B cell (primary cell): ENCODE results near the gene SIGLEC7. TPM values are rescaled to one million over a fixed set of nuclear protein-coding genes. Genes with fewer than 3 reads are reported as not detected.
A peak's percentile ranks its signal among the peaks of the same experiment; 100 is the strongest.

Experiments used
- ATAC-seq: fragments of 200-7000 bp; cut with Tn5 transposase; one replicate; pipeline ENCODE4 v1.10.0; 2021; ENCODE audit warnings: low read depth, mild to moderate bottlenecking, moderate number of reproducible peaks, moderate library complexity
- CTCF ChIA-PET: fragments of 350-600 bp; sonication (Branson Sonifier 250); formaldehyde crosslinking; loops from one replicate; lab custom pipeline; 2021; ENCODE audit warnings: antibody characterized with exemption, inconsistent platforms; lab: Charles Lee
- POLR2A ChIA-PET: fragments of 350-600 bp; sonication (Branson Sonifier 250); formaldehyde crosslinking; loops from one replicate; lab custom pipeline; 2021; ENCODE audit warnings: antibody characterized with exemption; lab: Charles Lee
- DNase-seq: peaks from one replicate; pipeline ENCODE4 v3.0.0; 2013
- H2AFZ ChIP-seq: 2 replicates; pipeline ENCODE4 v1.6.1; 2012; ENCODE audit warnings: mild to moderate bottlenecking, low read depth, low read length; ENCODE audit not compliant: insufficient read depth, poor library complexity, severe bottlenecking
- H3K27ac ChIP-seq, 2 donors: 1 replicate in 1 of 2; 2 replicates in 1 of 2; pipeline ENCODE4 v1.5.1; 2012 to 2013; ENCODE audit warnings: low read length in 2 of 2, mild to moderate bottlenecking in 2 of 2, moderate library complexity in 1 of 2
- H3K27me3 ChIP-seq, 4 experiments: fragments of 200-600 bp in 1 of 4; sonication (generic) in 1 of 4; replicated peaks in 1 of 4; 1 replicate in 2 of 4; 2 replicates in 2 of 4; pipeline versions ENCODE4 v1.6.1 to v1.7.0; 2013 to 2016; ENCODE audit warnings: low read length in 3 of 4, mild to moderate bottlenecking in 2 of 4, mixed read lengths in 1 of 4, moderate library complexity in 1 of 4; ENCODE audit not compliant: insufficient read depth in 4 of 4, control insufficient read depth in 3 of 4; ENCODE audit errors: control extremely low read depth in 1 of 4
- H3K36me3 ChIP-seq, 2 experiments: replicated peaks in 1 of 2; 1 replicate in 1 of 2; 2 replicates in 1 of 2; pipeline versions ENCODE4 v1.6.1 to v1.7.1; 2013; ENCODE audit warnings: low read length in 1 of 2; ENCODE audit not compliant: insufficient read depth in 2 of 2, control insufficient read depth in 1 of 2; ENCODE audit errors: control extremely low read depth in 1 of 2, extremely low read depth in 1 of 2
- H3K4me1 ChIP-seq, 2 donors: fragments of 200-600 bp in 1 of 2; sonication (generic) in 1 of 2; 1 replicate in 1 of 2; 2 replicates in 1 of 2; pipeline versions ENCODE4 v1.5.1 to v1.6.1; 2013 to 2017; ENCODE audit warnings: low read length in 2 of 2; ENCODE audit not compliant: control insufficient read depth in 2 of 2, insufficient read depth in 2 of 2
- H3K4me2 ChIP-seq: replicated peaks from 2 replicates; pipeline ENCODE3; 2012; ENCODE audit warnings: mild to moderate bottlenecking, low read depth, low read length; ENCODE audit not compliant: poor library complexity, severe bottlenecking
- H3K4me3 ChIP-seq, 5 experiments: fragments of 200-600 bp in 1 of 5; sonication (generic) in 1 of 5; 1 replicate in 3 of 5; 2 replicates in 2 of 5; pipeline versions ENCODE4 v1.5.1 to v1.7.0; 2011 to 2016; ENCODE audit warnings: low read length in 4 of 5, mild to moderate bottlenecking in 4 of 5, low read depth in 2 of 5, control low read depth in 1 of 5, moderate library complexity in 1 of 5; ENCODE audit not compliant: insufficient read depth in 1 of 5; ENCODE audit errors: control extremely low read depth in 1 of 5, extremely low read depth in 1 of 5
- H3K79me2 ChIP-seq: fragments of 200-600 bp; sonication (generic); one replicate; pipeline ENCODE4 v1.6.0; 2016; ENCODE audit warnings: low read length; ENCODE audit not compliant: control insufficient read depth, insufficient read depth
- H3K9ac ChIP-seq: fragments of 200-600 bp; sonication (generic); 2 replicates; pipeline ENCODE4 v1.6.1; 2017; ENCODE audit warnings: mild to moderate bottlenecking, low read length, moderate library complexity
- H3K9me3 ChIP-seq, 3 donors: one replicate each; pipeline versions ENCODE4 v1.6.1 to v1.7.1; 2013; ENCODE audit warnings: low read length in 2 of 3; ENCODE audit not compliant: control insufficient read depth in 2 of 3, insufficient read depth in 1 of 3; ENCODE audit errors: control extremely low read depth in 1 of 3
- H4K20me1 ChIP-seq: 2 replicates; pipeline ENCODE4 v1.6.0; 2012; ENCODE audit warnings: mild to moderate bottlenecking, low read length; ENCODE audit not compliant: insufficient read depth, control insufficient read depth, poor library complexity, severe bottlenecking
- H3K27ac Mint-ChIP-seq: one replicate; pipeline ENCODE4 v1.8.0; 2021; ENCODE audit warnings: mixed read lengths
- H3K27me3 Mint-ChIP-seq: one replicate; pipeline ENCODE4 v1.8.0; 2021; ENCODE audit warnings: mixed read lengths
- H3K4me1 Mint-ChIP-seq: one replicate; pipeline ENCODE4 v1.8.0; 2021; ENCODE audit warnings: mixed read lengths
- H3K4me3 Mint-ChIP-seq: one replicate; pipeline ENCODE4 v1.8.0; 2021; ENCODE audit warnings: mixed read lengths
- H3K9me3 Mint-ChIP-seq: one replicate; pipeline ENCODE4 v1.8.0; 2022; ENCODE audit warnings: mixed read lengths; ENCODE audit not compliant: insufficient read depth
- EZH2 ChIP-seq: IDR thresholded peaks from 2 replicates; pipeline ENCODE4 v1.6.1; 2012; ENCODE audit warnings: borderline replicate concordance, low read depth, mild to moderate bottlenecking, moderate library complexity, low read length; ENCODE audit not compliant: insufficient read depth, poor library complexity, severe bottlenecking
- WGBS: methylation state at CpG from one replicate; pipeline ENCODE4 v1.1.5; 2013; ENCODE audit warnings: missing lambda C conversion rate; ENCODE audit not compliant: insufficient coverage; 5-methylcytosine and 5-hydroxymethylcytosine counted together
- intact Hi-C: fragments of 100-400 bp; cut with micrococcal nuclease; formaldehyde crosslinking; loops from one replicate; pipeline ENCODE4 v1.10.0; 2022
- polyA plus RNA-seq: library from polyadenylated mRNA; depleted of rRNA; stranded (reverse); fragments of >200 nt; gene quantifications from 2 replicates; pipeline ENCODE4 v1.2.3, GENCODE V29; 2012
- total RNA-seq, 2 donors: library from RNA; stranded (reverse); fragments of 120-200 nt in 1 of 2; gene quantifications; 1 replicate in 1 of 2; 2 replicates in 1 of 2; pipeline versions ENCODE4 v1.2.3 to v1.2.4, GENCODE V29; 2013 to 2022
- TF ChIP-seq, protein P1 (sequence below): fragments of 200-600 bp; IDR thresholded peaks from one replicate; pipeline ENCODE4 v1.8.0; 2022; ENCODE audit warnings: antibody characterized with exemption, mild to moderate bottlenecking

SIGLEC7 gene
- total and polyA plus RNA-seq, 2 donors (not counting 1 experiment from before 2014, with no cell fraction given): 0.52 TPM; not detected in 1

- H3K9ac ChIP-seq: no peak overlapping the region
- no peaks in the 10 kb centered on the region for H3K79me2 ChIP-seq
- H3K36me3 ChIP-seq: no peaks in the 10 kb centered on the region
- H3K4me1 ChIP-seq: peaks cover 8 to 14% of the 10 kb centered on the region in 2 donors
- H3K4me3 ChIP-seq: peak overlapping the region in 1 of 5 experiments; percentile 41
- ATAC-seq (no peak), DNase-seq (no peak)
- H3K4me2 ChIP-seq: no peak overlapping the region
- no peak overlapping the region for H2AFZ ChIP-seq
- ChIA-PET POLR2A (no interaction called here), CTCF (no interaction called here)
- H3K4me1 Mint-ChIP-seq: peaks cover 11% of the 10 kb centered on the region
- WGBS: 61% methylated on average over 2 of the region's 6 CpGs
- H3K9me3 ChIP-seq: no peaks in the 10 kb centered on the region
- no peak overlapping the region for H3K27ac ChIP-seq
- H3K27me3 ChIP-seq: peaks cover 0 to 26% (median 3%) of the 10 kb centered on the region in 4 experiments
- H3K9me3 Mint-ChIP-seq: no peaks in the 10 kb centered on the region
- H4K20me1 ChIP-seq: no peaks in the 10 kb centered on the region
- intact Hi-C loops: no loop called here
- TF ChIP-seq, protein P1, sequence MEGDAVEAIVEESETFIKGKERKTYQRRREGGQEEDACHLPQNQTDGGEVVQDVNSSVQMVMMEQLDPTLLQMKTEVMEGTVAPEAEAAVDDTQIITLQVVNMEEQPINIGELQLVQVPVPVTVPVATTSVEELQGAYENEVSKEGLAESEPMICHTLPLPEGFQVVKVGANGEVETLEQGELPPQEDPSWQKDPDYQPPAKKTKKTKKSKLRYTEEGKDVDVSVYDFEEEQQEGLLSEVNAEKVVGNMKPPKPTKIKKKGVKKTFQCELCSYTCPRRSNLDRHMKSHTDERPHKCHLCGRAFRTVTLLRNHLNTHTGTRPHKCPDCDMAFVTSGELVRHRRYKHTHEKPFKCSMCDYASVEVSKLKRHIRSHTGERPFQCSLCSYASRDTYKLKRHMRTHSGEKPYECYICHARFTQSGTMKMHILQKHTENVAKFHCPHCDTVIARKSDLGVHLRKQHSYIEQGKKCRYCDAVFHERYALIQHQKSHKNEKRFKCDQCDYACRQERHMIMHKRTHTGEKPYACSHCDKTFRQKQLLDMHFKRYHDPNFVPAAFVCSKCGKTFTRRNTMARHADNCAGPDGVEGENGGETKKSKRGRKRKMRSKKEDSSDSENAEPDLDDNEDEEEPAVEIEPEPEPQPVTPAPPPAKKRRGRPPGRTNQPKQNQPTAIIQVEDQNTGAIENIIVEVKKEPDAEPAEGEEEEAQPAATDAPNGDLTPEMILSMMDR: no peak
- TF ChIP-seq EZH2: no peak
- H3K4me3 Mint-ChIP-seq: no peak overlapping the region
- H3K27me3 Mint-ChIP-seq: peaks cover 28% of the 10 kb centered on the region
- no peak overlapping the region for H3K27ac Mint-ChIP-seq
These were observed 15.1 kb upstream of the SIGLEC7 start for GRCh38 chr19:51127032-51127431.

DNA sequence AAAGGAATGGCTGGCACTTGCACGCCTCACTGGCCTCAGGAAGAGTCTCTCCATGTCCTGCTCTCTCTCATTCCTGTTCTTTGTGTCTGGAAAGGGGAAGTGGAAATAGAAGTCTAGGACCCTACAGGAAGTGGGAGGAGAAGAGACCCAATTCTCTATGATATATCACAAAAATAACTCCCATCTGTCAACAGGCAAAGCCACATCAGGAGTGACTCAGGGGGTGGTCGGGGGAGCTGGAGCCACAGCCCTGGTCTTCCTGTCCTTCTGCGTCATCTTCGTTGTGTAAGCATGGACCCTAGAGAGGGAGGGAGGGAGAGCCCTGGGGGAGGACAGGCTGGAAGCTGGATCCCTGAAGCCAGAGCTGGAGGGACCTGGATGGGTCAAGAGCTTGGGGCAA, 14.3 kb upstream of the SIGLEC7 start:
- 0% methylated on average over 3 of the region's 4 CpGs for WGBS
- Histone ChIP-seq H3K27me3 (peaks cover 0 to 27% (median 3%) of the 10 kb centered on the region in 4 experiments), H3K4me2 (no peak overlapping the region), H3K27ac (no peak overlapping the region), H3K79me2 (no peaks in the 10 kb centered on the region), H3K4me1 (peaks cover 8 to 14% of the 10 kb centered on the region in 2 donors), H2AFZ (no peak overlapping the region), H3K9me3 (peaks cover 0 to 4% (median 0%) of the 10 kb centered on the region in 3 donors), H3K9ac (no peak overlapping the region), H3K36me3 (no peaks in the 10 kb centered on the region), H3K4me3 (peak overlapping the region in 1 of 5 experiments; percentile 41), H4K20me1 (no peaks in the 10 kb centered on the region)
- ChIA-PET CTCF (no interaction called here), POLR2A (no interaction called here)
- intact Hi-C loops: no loop called here
- Mint-ChIP-seq H3K27me3 (peaks cover 36% of the 10 kb centered on the region), H3K9me3 (no peaks in the 10 kb centered on the region), H3K4me3 (no peak overlapping the region), H3K27ac (no peak overlapping the region), H3K4me1 (peaks cover 13% of the 10 kb centered on the region)
- no peak for DNase-seq
- no peak for TF ChIP-seq EZH2
- TF ChIP-seq, protein P1: no peak
- no peak for ATAC-seq
